IMR-90 (cell line): Measurements from ENCODE around the gene PCDH12. TPM values are rescaled to one million over a fixed set of nuclear protein-coding genes. Genes with fewer than 3 reads are reported as not detected.

Experiments
- ATAC-seq: fragments of 200-7000 bp; cut with Tn5 transposase; 2 replicates; pipeline ENCODE4 v1.9.1; 2020; ENCODE audit warnings: low read depth, mild to moderate bottlenecking, moderate library complexity
- BruUV-seq: library from RNA; stranded (reverse); fragments of 400-500 nt; replicated peaks from 2 replicates; lab custom pipeline; 2021; lab: Mats Ljungman, UMichigan
- CTCF ChIA-PET: fragments of 300-600 bp; formaldehyde crosslinking; extraction: SDS; loops from one replicate; lab custom pipeline; 2021; ENCODE audit warnings: antibody characterized with exemption; lab: Yijun Ruan, JAX
- POLR2A ChIA-PET: fragments of 300-600 bp; sonication (Branson Sonifier 250); formaldehyde crosslinking; loops from one replicate; lab custom pipeline; 2022; ENCODE audit warnings: antibody characterized with exemption; ENCODE audit not compliant: unreplicated experiment; lab: Charles Lee
- DNase-seq: peaks from one replicate; pipeline ENCODE4 v3.0.0; 2013
- H2AFZ ChIP-seq: replicated peaks from 2 replicates; pipeline ENCODE3; 2013; ENCODE audit warnings: low read length, mild to moderate bottlenecking; ENCODE audit not compliant: poor library complexity
- H2AK5ac ChIP-seq: 2 replicates; pipeline ENCODE4 v1.6.1; 2013; ENCODE audit warnings: low read depth, low read length, inconsistent platforms
- H2AK9ac ChIP-seq: replicated peaks from 2 replicates; pipeline ENCODE3; 2013; ENCODE audit warnings: mild to moderate bottlenecking, low read depth, low read length, moderate library complexity; ENCODE audit not compliant: poor library complexity
- H2BK120ac ChIP-seq: 2 replicates; pipeline ENCODE4 v1.6.1; 2013; ENCODE audit warnings: low read depth, low read length, inconsistent platforms
- H2BK15ac ChIP-seq: 3 replicates; pipeline ENCODE4 v1.6.1; 2013; ENCODE audit warnings: low read depth, low read length, inconsistent platforms
- H2BK20ac ChIP-seq: 2 replicates; pipeline ENCODE4 v1.6.1; 2013; ENCODE audit warnings: low read depth, mild to moderate bottlenecking, inconsistent platforms, low read length, moderate library complexity
- H2BK5ac ChIP-seq: 2 replicates; pipeline ENCODE4 v1.6.1; 2013; ENCODE audit warnings: mild to moderate bottlenecking, low read depth, low read length, inconsistent platforms; ENCODE audit not compliant: poor library complexity, severe bottlenecking
- H3K14ac ChIP-seq: replicated peaks from 2 replicates; pipeline ENCODE4 v1.6.1; 2013; ENCODE audit warnings: low read depth, low read length, inconsistent platforms
- H3K18ac ChIP-seq: 2 replicates; pipeline ENCODE4 v1.6.1; 2013; ENCODE audit warnings: low read depth, low read length, control low read depth
- H3K23ac ChIP-seq: 2 replicates; pipeline ENCODE4 v1.6.1; 2013; ENCODE audit warnings: low read depth, low read length, inconsistent platforms
- H3K27ac ChIP-seq: 2 replicates; pipeline ENCODE4 v1.5.1; 2013; ENCODE audit warnings: mild to moderate bottlenecking, control low read depth, low read length; ENCODE audit not compliant: insufficient read depth
- H3K27me3 ChIP-seq: 2 replicates; pipeline ENCODE4 v1.6.1; 2013; ENCODE audit warnings: low read length; ENCODE audit not compliant: control insufficient read depth, insufficient read depth
- H3K36me3 ChIP-seq: 2 replicates; pipeline ENCODE4 v1.6.1; 2013; ENCODE audit warnings: low read length, mixed read lengths; ENCODE audit not compliant: control insufficient read depth, insufficient read depth
- H3K4ac ChIP-seq: 2 replicates; pipeline ENCODE4 v1.6.1; 2013; ENCODE audit warnings: low read depth, low read length, inconsistent platforms
- H3K4me1 ChIP-seq: 2 replicates; pipeline ENCODE4 v1.6.1; 2013; ENCODE audit warnings: low read length, mixed read lengths; ENCODE audit not compliant: control insufficient read depth, insufficient read depth
- H3K4me2 ChIP-seq: 2 replicates; pipeline ENCODE4 v1.6.1; 2013; ENCODE audit warnings: low read depth, mild to moderate bottlenecking, control low read depth, low read length, moderate library complexity
- H3K4me3 ChIP-seq: 2 replicates; pipeline ENCODE4 v1.5.1; 2013; ENCODE audit warnings: low read depth, mild to moderate bottlenecking, control low read depth, low read length, moderate library complexity; ENCODE audit not compliant: insufficient read depth
- H3K56ac ChIP-seq: 2 replicates; pipeline ENCODE4 v1.6.1; 2013; ENCODE audit warnings: low read length, inconsistent platforms; ENCODE audit not compliant: insufficient read depth; ENCODE audit errors: extremely low read depth
- H3K79me1 ChIP-seq, 2 experiments: 2 replicates each; pipeline ENCODE4 v1.6.1; 2013; ENCODE audit warnings: low read length in 2 of 2, inconsistent platforms in 1 of 2, low read depth in 1 of 2
- H3K9ac ChIP-seq: 2 replicates; pipeline ENCODE4 v1.6.1; 2013; ENCODE audit warnings: low read depth, low read length, control low read depth
- H3K9me1 ChIP-seq: 2 replicates; pipeline ENCODE4 v1.6.1; 2013; ENCODE audit warnings: low read length, inconsistent platforms; ENCODE audit not compliant: insufficient read depth
- H3K9me3 ChIP-seq: 2 replicates; pipeline ENCODE4 v1.6.1; 2013; ENCODE audit warnings: low read length; ENCODE audit not compliant: control insufficient read depth, insufficient read depth
- H4K20me1 ChIP-seq: 2 replicates; pipeline ENCODE4 v1.6.1; 2013; ENCODE audit warnings: low read length, inconsistent platforms; ENCODE audit not compliant: insufficient read depth
- H4K5ac ChIP-seq: 2 replicates; pipeline ENCODE4 v1.6.1; 2013; ENCODE audit warnings: mild to moderate bottlenecking, low read depth, low read length, control low read depth
- H4K8ac ChIP-seq, 2 experiments: 2 replicates each; pipeline ENCODE4 v1.6.1; 2013; ENCODE audit warnings: low read depth in 2 of 2, low read length in 2 of 2, control low read depth in 1 of 2, inconsistent platforms in 1 of 2
- H4K91ac ChIP-seq: 2 replicates; pipeline ENCODE4 v1.6.1; 2013; ENCODE audit warnings: low read depth, low read length, inconsistent platforms; ENCODE audit not compliant: insufficient read depth
- BHLHE40 ChIP-seq: fragments of 150-350 bp; IDR thresholded peaks from 2 replicates; pipeline ENCODE4 v1.6.1; 2016; ENCODE audit warnings: mild to moderate bottlenecking, low read depth, low read length
- FOS ChIP-seq: fragments of 150-350 bp; IDR thresholded peaks from 2 replicates; pipeline ENCODE4 v1.6.1; 2016; ENCODE audit warnings: low read depth, low read length
- MAFK ChIP-seq: IDR thresholded peaks from 2 replicates; pipeline ENCODE4 v1.6.1; 2012; ENCODE audit warnings: low read depth, low read length, improper control_type of control experiment
- MAZ ChIP-seq: IDR thresholded peaks from 2 replicates; pipeline ENCODE4 v1.6.1; 2012; ENCODE audit warnings: low read depth, mild to moderate bottlenecking, low read length, improper control_type of control experiment, moderate library complexity, borderline replicate concordance
- MXI1 ChIP-seq: IDR thresholded peaks from 2 replicates; pipeline ENCODE4 v1.6.1; 2012; ENCODE audit warnings: low read depth, mild to moderate bottlenecking, low read length, moderate library complexity, borderline replicate concordance
- NFE2L2 ChIP-seq: fragments of 150-350 bp; IDR thresholded peaks from 2 replicates; pipeline ENCODE4 v1.6.1; 2016; ENCODE audit warnings: low read depth, mild to moderate bottlenecking, low read length
- POLR2A ChIP-seq: IDR thresholded peaks from 2 replicates; pipeline ENCODE4 v1.6.1; 2012; ENCODE audit warnings: mild to moderate bottlenecking, low read depth, low read length
- RAD21 ChIP-seq: IDR thresholded peaks from 2 replicates; pipeline ENCODE4 v1.6.1; 2012; ENCODE audit warnings: low read length, improper control_type of control experiment
- RCOR1 ChIP-seq: IDR thresholded peaks from 2 replicates; pipeline ENCODE4 v1.6.1; 2012; ENCODE audit warnings: mild to moderate bottlenecking, low read length, improper control_type of control experiment; ENCODE audit not compliant: insufficient replicate concordance
- RFX5 ChIP-seq: IDR thresholded peaks from 2 replicates; pipeline ENCODE4 v1.8.0; 2012; ENCODE audit warnings: low read depth, mild to moderate bottlenecking, low read length, moderate library complexity
- USF2 ChIP-seq: fragments of 150-350 bp; IDR thresholded peaks from 2 replicates; pipeline ENCODE4 v1.6.1; 2017; ENCODE audit warnings: mild to moderate bottlenecking, antibody characterized with exemption, low read length, low read depth
- WGBS, 2 experiments: methylation state at CpG; one replicate each; pipeline versions ENCODE4 v1.1.5 to v1.1.7; 2013; ENCODE audit warnings: missing lambda C conversion rate in 2 of 2; ENCODE audit not compliant: insufficient read length in 1 of 2; ENCODE audit errors: extremely low coverage in 2 of 2; 5-methylcytosine and 5-hydroxymethylcytosine counted together
- dilution Hi-C: fragments of 300-500 bp; cut with HindIII; formaldehyde crosslinking; loops from one replicate; pipeline ENCODE4 v1.14.3; 2018; ENCODE audit warnings: low sequenced_read_pairs; ENCODE audit not compliant: unreplicated experiment
- in situ Hi-C: fragments of 300-500 bp; cut with MboI; formaldehyde crosslinking; loops from 3 replicates; pipeline ENCODE4 v1.14.3; 2019; ENCODE audit warnings: low sequenced_read_pairs, inconsistent platforms, mixed read lengths
- intact Hi-C: fragments of 100-400 bp; cut with micrococcal nuclease; formaldehyde crosslinking; loops from 2 replicates; pipeline ENCODE4 v1.10.0; 2022
- polyA plus RNA-seq, 3 experiments: library from polyadenylated mRNA; depleted of rRNA; stranded (reverse); fragments of >200 nt; gene quantifications; 2 replicates each; pipeline ENCODE4 v1.2.3, GENCODE V29; 2012; ENCODE audit warnings: low replicate concordance in 1 of 3
- total RNA-seq: library from RNA; depleted of rRNA; stranded (reverse); fragments of >200 nt; gene quantifications from 2 replicates; pipeline ENCODE4 v1.2.3, GENCODE V29; 2012
- TF ChIP-seq, protein P1 (sequence below): fragments of 150-350 bp; IDR thresholded peaks from 2 replicates; pipeline ENCODE4 v1.6.1; 2016; ENCODE audit warnings: low read depth, mild to moderate bottlenecking, low read length, moderate library complexity, borderline replicate concordance

Gene PCDH12
- total and polyA plus RNA-seq, 2 of the 4 experiments (the other 2 are of a cell fraction) = 0.02 to 0.18 TPM

DNA sequence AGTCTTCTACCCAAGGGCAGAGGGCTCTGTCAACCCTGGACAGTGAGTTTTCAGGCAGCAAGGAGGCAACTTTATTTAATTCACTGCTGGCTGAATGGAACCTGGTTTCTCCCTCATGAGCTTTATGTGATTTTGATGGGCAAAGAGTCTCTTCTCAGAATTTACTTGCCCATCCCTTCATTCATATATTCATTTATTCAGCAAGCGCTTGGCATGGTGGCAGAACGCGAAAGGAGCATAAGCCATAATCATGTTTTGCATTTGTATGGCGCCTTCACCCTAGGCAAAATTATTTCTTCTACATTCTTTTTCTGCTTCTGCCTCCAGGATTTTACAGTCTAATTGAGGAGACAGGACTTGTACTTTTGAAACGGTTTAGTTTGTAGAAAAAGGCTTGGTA lies 26.3 kb downstream of the PCDH12 start:
- Histone ChIP-seq H3K4me3 (no peak overlapping the region), H3K9me3 (no peaks in the 10 kb centered on the region), H4K20me1 (no peaks in the 10 kb centered on the region; the same call in 1 of the 2 replicates), H3K36me3 (peaks cover 63% of the 10 kb centered on the region), H3K27ac (no peak overlapping the region), H4K8ac (no peak overlapping the region), H2BK15ac (no peak overlapping the region), H3K9me1 (no peaks in the 10 kb centered on the region), H2BK120ac (no peak overlapping the region), H3K14ac (no peak overlapping the region), H3K27me3 (no peaks in the 10 kb centered on the region), H2BK5ac (no peak overlapping the region), H3K56ac (no peak overlapping the region), H2AFZ (no peak overlapping the region), H4K5ac (no peak overlapping the region), H3K4me1 (no peaks in the 10 kb centered on the region), H4K91ac (no peak overlapping the region), H3K4me2 (no peak overlapping the region), H3K9ac (no peak overlapping the region), H2BK20ac (no peak overlapping the region), H3K23ac (no peak overlapping the region), H3K18ac (no peak overlapping the region), H2AK5ac (no peak overlapping the region), H3K4ac (no peak overlapping the region), H2AK9ac (no peak overlapping the region), H3K79me1 (peaks cover 4 to 7% of the 10 kb centered on the region in 2 experiments; a peak in 2 of 4 replicates)
- in situ Hi-C loops (no loop called here), intact Hi-C loops (no loop called here), dilution Hi-C loops (no loop called here)
- WGBS, 2 experiments = 100% methylated on average over 1 of the region's 5 CpGs; no CpG with 5 or more reads in 1 of the 2 experiments
- ATAC-seq (no peak), DNase-seq (no peak)
- TF ChIP-seq MAFK (no peak), MAZ (no peak), MXI1 (no peak), POLR2A (no peak), NFE2L2 (no peak), FOS (no peak), USF2 (no peak), RCOR1 (no peak), RFX5 (no peak), BHLHE40 (no peak), RAD21 (no peak)
- TF ChIP-seq, protein P1, sequence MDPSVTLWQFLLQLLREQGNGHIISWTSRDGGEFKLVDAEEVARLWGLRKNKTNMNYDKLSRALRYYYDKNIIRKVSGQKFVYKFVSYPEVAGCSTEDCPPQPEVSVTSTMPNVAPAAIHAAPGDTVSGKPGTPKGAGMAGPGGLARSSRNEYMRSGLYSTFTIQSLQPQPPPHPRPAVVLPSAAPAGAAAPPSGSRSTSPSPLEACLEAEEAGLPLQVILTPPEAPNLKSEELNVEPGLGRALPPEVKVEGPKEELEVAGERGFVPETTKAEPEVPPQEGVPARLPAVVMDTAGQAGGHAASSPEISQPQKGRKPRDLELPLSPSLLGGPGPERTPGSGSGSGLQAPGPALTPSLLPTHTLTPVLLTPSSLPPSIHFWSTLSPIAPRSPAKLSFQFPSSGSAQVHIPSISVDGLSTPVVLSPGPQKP = no peak
- ChIA-PET CTCF (no interaction called here), POLR2A (no interaction called here)
- no TSS peak for BruUV-seq
